HCT116 (cell line): Measurements from ENCODE around the gene CSNK2B. TPM values are rescaled to one million over a fixed set of nuclear protein-coding genes. Genes with fewer than 3 reads are reported as not detected.

Experiments used
- ATAC-seq: fragments of 200-7000 bp; cut with Tn5 transposase; 2 replicates; pipeline ENCODE4 v1.9.1; 2020; ENCODE audit warnings: mild to moderate bottlenecking, moderate library complexity
- BruUV-seq: library from RNA; stranded (reverse); fragments of 400-500 nt; replicated peaks from 2 replicates; lab custom pipeline; 2021; lab: Mats Ljungman, UMichigan
- CTCF ChIA-PET: fragments of 300-600 bp; sonication (Branson Sonifier 250); formaldehyde crosslinking; loops from one replicate; lab custom pipeline; 2021; ENCODE audit warnings: antibody characterized with exemption; lab: Charles Lee
- POLR2A ChIA-PET: fragments of 300-600, 350-600 bp; sonication (Branson Sonifier 250); formaldehyde crosslinking; loops from one replicate; lab custom pipeline; 2021; ENCODE audit warnings: antibody characterized with exemption; lab: Charles Lee
- RAD21 ChIA-PET, 2 experiments: fragments of 300-600 bp; sonication (Branson Sonifier 250); formaldehyde crosslinking; loops; one replicate each; lab custom pipeline; 2023; ENCODE audit warnings: low total read pairs in 2 of 2; ENCODE audit not compliant: uncharacterized antibody in 2 of 2, unreplicated experiment in 2 of 2, low non-redundant PET in 1 of 2; lab: Charles Lee
- DNase-seq: peaks from one replicate; pipeline ENCODE4 v3.0.0-alpha.2; 2010; ENCODE audit warnings: low read depth, low spot score
- H2AFZ ChIP-seq: fragments of 200-600 bp; shearing (Covaris generic), sonication (generic); 2 replicates; pipeline ENCODE4 v1.6.1; 2017; ENCODE audit warnings: low read depth, mixed run types, mixed read lengths, antibody characterized with exemption, low read length; ENCODE audit not compliant: poor library complexity, severe bottlenecking
- H3K27ac ChIP-seq: 2 replicates; pipeline ENCODE4 v1.5.1; 2012; ENCODE audit warnings: low read depth, low read length
- H3K27me3 ChIP-seq: fragments of 200-600 bp; sonication (generic); 2 replicates; pipeline ENCODE4 v1.6.1; 2016; ENCODE audit warnings: mixed run types, low read length, mixed read lengths; ENCODE audit not compliant: insufficient read depth
- H3K36me3 ChIP-seq, 2 experiments: fragments of 200-500 bp in 1 of 2; fragments of 200-600 bp in 1 of 2; sonication (Bioruptor generic) in 1 of 2; sonication (generic) in 1 of 2; 2 replicates each; pipeline versions ENCODE4 v1.5.1 to v1.6.1; 2014 to 2016; ENCODE audit warnings: low read length in 2 of 2, inconsistent platforms in 1 of 2, mixed read lengths in 1 of 2, mixed run types in 1 of 2; ENCODE audit not compliant: insufficient read depth in 2 of 2, control insufficient read depth in 1 of 2
- H3K4me1 ChIP-seq, 2 experiments: fragments of 200-600 bp in 1 of 2; sonication (generic) in 1 of 2; 2 replicates each; pipeline versions ENCODE4 v1.5.1 to v1.6.1; 2012 to 2017; ENCODE audit warnings: low read length in 2 of 2, inconsistent platforms in 1 of 2, mild to moderate bottlenecking in 1 of 2, mixed read lengths in 1 of 2, mixed run types in 1 of 2, moderate library complexity in 1 of 2; ENCODE audit not compliant: insufficient read depth in 2 of 2, control insufficient read depth in 1 of 2
- H3K4me2 ChIP-seq: fragments of 200-600 bp; sonication (generic); 2 replicates; pipeline ENCODE4 v1.6.1; 2017; ENCODE audit warnings: mixed run types, low read length, mixed read lengths
- H3K4me3 ChIP-seq, 2 experiments: fragments of 200-600 bp in 1 of 2; sonication (generic) in 1 of 2; replicated peaks in 1 of 2; 2 replicates each; pipeline ENCODE4 v1.5.1; 2011 to 2016; ENCODE audit warnings: low read length in 2 of 2, control low read depth in 1 of 2, low read depth in 1 of 2, mild to moderate bottlenecking in 1 of 2, mixed read lengths in 1 of 2, mixed run types in 1 of 2
- H3K79me2 ChIP-seq: fragments of 200-600 bp; sonication (generic); 2 replicates; pipeline ENCODE4 v1.6.1; 2017; ENCODE audit warnings: mild to moderate bottlenecking, mixed run types, low read length, moderate library complexity, mixed read lengths; ENCODE audit not compliant: insufficient read depth
- H3K9ac ChIP-seq: fragments of 200-600 bp; sonication (generic); 2 replicates; pipeline ENCODE4 v1.6.1; 2016; ENCODE audit warnings: low read length, mixed read lengths
- H3K9me2 ChIP-seq: fragments of 200-600 bp; sonication (generic), shearing (Covaris generic); 2 replicates; pipeline ENCODE4 v1.6.1; 2017; ENCODE audit warnings: mixed run types, mild to moderate bottlenecking, moderate library complexity; ENCODE audit not compliant: insufficient read depth
- H3K9me3 ChIP-seq, 2 experiments: fragments of 200-500 bp in 1 of 2; fragments of 200-600 bp in 1 of 2; sonication (Bioruptor generic) in 1 of 2; sonication (generic) in 1 of 2; 2 replicates each; pipeline ENCODE4 v1.6.1; 2014 to 2017; ENCODE audit warnings: low read length in 2 of 2, mixed read lengths in 2 of 2, inconsistent platforms in 1 of 2, low read depth in 1 of 2, mild to moderate bottlenecking in 1 of 2, mixed run types in 1 of 2, moderate library complexity in 1 of 2; ENCODE audit not compliant: control insufficient read depth in 1 of 2, insufficient read depth in 1 of 2
- H4K20me1 ChIP-seq: fragments of 200-600 bp; sonication (generic), shearing (Covaris generic); 2 replicates; pipeline ENCODE4 v1.6.1; 2017; ENCODE audit warnings: mixed run types, mild to moderate bottlenecking, moderate library complexity; ENCODE audit not compliant: insufficient read depth
- CEBPB ChIP-seq: IDR thresholded peaks from 2 replicates; pipeline ENCODE4 v1.6.1; 2012; ENCODE audit warnings: low read depth
- ELF1 ChIP-seq: IDR thresholded peaks from 2 replicates; pipeline ENCODE4 v1.6.1; 2012; ENCODE audit warnings: low read depth, borderline replicate concordance
- EZH2phosphoT487 ChIP-seq: fragments of 200-600 bp; IDR thresholded peaks from 2 replicates; pipeline ENCODE4 v1.6.1; 2018; ENCODE audit warnings: antibody characterized with exemption, borderline replicate concordance
- JUND ChIP-seq: IDR thresholded peaks from 2 replicates; pipeline ENCODE4 v1.6.1; 2012
- POLR2A ChIP-seq: IDR thresholded peaks from 2 replicates; pipeline ENCODE4 v1.7.0; 2011; ENCODE audit warnings: borderline replicate concordance; ENCODE audit not compliant: insufficient read depth, insufficient read length; ENCODE audit errors: extremely low read depth
- YY1 ChIP-seq: IDR thresholded peaks from 2 replicates; pipeline ENCODE4 v1.6.1; 2011; ENCODE audit warnings: low read length, low read depth, moderate library complexity, mild to moderate bottlenecking; ENCODE audit not compliant: insufficient replicate concordance; ENCODE audit errors: extremely low read depth
- intact Hi-C: fragments of 100-400 bp; cut with micrococcal nuclease; formaldehyde crosslinking; loops from 2 replicates; pipeline ENCODE4 v1.10.0; 2022
- total RNA-seq: library from RNA; stranded (reverse); gene quantifications from one replicate; pipeline ENCODE4 v1.2.1, GENCODE V29; 2021; ENCODE audit not compliant: unreplicated experiment
- TF ChIP-seq, protein P1 (sequence below): IDR thresholded peaks from 2 replicates; pipeline ENCODE4 v1.6.1; 2012; ENCODE audit warnings: low read depth
- TF ChIP-seq, protein P2 (sequence below), 3 experiments: fragments of 200-600 bp in 1 of 3; sonication (generic) in 1 of 3; IDR thresholded peaks in 2 of 3; conservative IDR thresholded peaks in 1 of 3; 2 replicates each; pipeline ENCODE4 v1.5.1; 2012 to 2017; ENCODE audit warnings: low read depth in 2 of 3, low read length in 2 of 3, antibody characterized with exemption in 1 of 3, borderline replicate concordance in 1 of 3, control low read depth in 1 of 3, mild to moderate bottlenecking in 1 of 3, mixed read lengths in 1 of 3, mixed run types in 1 of 3, moderate library complexity in 1 of 3; ENCODE audit not compliant: insufficient read depth in 1 of 3

CSNK2B gene
- total RNA-seq, 1 experiment from 2014 or later: 210 TPM

DNA sequence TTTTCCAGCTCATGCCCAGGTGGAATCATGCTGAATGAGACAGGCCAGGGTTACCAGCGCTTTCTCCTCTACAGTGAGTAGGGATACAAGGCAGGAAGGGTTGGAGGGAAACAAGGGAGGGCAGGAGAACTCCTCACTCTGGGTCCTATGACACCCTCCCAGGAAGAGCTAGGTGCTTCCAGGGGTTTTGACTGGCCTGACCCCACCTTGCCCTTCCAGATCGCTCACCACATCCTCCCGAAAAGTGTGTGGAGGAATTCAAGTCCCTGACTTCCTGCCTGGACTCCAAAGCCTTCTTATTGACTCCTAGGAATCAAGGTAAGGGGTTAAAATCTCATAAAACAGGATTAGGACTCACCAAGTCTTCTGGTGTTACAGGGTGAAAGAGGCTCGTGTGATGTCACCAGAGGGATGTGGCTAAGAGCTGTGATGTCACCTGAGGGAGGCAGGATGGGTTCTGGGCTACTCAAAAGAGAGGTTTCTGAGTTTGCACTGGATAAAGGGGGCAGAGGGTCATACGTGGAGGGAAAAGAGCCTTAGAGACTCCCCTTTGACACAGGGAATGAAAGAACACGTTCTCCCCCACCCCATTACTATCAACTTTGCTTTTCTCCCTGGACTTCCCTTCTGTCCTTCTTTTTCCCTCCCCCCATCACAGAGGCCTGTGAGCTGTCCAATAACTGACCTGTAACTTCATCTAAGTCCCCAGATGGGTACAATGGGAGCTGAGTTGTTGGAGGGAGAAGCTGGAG lies 8.3 kb upstream of the CSNK2B start (continued):
- TF ChIP-seq, protein P1, sequence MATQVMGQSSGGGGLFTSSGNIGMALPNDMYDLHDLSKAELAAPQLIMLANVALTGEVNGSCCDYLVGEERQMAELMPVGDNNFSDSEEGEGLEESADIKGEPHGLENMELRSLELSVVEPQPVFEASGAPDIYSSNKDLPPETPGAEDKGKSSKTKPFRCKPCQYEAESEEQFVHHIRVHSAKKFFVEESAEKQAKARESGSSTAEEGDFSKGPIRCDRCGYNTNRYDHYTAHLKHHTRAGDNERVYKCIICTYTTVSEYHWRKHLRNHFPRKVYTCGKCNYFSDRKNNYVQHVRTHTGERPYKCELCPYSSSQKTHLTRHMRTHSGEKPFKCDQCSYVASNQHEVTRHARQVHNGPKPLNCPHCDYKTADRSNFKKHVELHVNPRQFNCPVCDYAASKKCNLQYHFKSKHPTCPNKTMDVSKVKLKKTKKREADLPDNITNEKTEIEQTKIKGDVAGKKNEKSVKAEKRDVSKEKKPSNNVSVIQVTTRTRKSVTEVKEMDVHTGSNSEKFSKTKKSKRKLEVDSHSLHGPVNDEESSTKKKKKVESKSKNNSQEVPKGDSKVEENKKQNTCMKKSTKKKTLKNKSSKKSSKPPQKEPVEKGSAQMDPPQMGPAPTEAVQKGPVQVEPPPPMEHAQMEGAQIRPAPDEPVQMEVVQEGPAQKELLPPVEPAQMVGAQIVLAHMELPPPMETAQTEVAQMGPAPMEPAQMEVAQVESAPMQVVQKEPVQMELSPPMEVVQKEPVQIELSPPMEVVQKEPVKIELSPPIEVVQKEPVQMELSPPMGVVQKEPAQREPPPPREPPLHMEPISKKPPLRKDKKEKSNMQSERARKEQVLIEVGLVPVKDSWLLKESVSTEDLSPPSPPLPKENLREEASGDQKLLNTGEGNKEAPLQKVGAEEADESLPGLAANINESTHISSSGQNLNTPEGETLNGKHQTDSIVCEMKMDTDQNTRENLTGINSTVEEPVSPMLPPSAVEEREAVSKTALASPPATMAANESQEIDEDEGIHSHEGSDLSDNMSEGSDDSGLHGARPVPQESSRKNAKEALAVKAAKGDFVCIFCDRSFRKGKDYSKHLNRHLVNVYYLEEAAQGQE: no peak

- intact Hi-C loops: no loop called here
- CTCF ChIA-PET: no interaction called here
- Histone ChIP-seq H3K27ac (no peak overlapping the region), H3K36me3 (peaks cover 2 to 6% of the 10 kb centered on the region in 2 experiments; a peak in 3 of 4 replicates), H4K20me1 (no peaks in the 10 kb centered on the region), H3K79me2 (peaks cover 31% of the 10 kb centered on the region), H3K4me1 (peaks cover 11 to 41% of the 10 kb centered on the region in 2 experiments; a peak in 3 of 4 replicates), H3K27me3 (no peaks in the 10 kb centered on the region), H3K9ac (no peak overlapping the region), H3K9me3 (no peaks in the 10 kb centered on the region), H3K9me2 (no peaks in the 10 kb centered on the region), H3K4me2 (no peak overlapping the region), H3K4me3 (no peak overlapping the region), H2AFZ (no peak overlapping the region)
- RAD21 ChIA-PET: no interaction called here
- POLR2A ChIA-PET: interaction anchor here (1.2 kb wide), 1 partner anchor 82 kb away, joined by 3 read pairs; the partner anchor contains the start of gene MSH5
- TF ChIP-seq YY1 (no peak), CEBPB (no peak), EZH2phosphoT487 (no peak), JUND (no peak), ELF1 (no peak), POLR2A (no peak)
- TF ChIP-seq, protein P2, sequence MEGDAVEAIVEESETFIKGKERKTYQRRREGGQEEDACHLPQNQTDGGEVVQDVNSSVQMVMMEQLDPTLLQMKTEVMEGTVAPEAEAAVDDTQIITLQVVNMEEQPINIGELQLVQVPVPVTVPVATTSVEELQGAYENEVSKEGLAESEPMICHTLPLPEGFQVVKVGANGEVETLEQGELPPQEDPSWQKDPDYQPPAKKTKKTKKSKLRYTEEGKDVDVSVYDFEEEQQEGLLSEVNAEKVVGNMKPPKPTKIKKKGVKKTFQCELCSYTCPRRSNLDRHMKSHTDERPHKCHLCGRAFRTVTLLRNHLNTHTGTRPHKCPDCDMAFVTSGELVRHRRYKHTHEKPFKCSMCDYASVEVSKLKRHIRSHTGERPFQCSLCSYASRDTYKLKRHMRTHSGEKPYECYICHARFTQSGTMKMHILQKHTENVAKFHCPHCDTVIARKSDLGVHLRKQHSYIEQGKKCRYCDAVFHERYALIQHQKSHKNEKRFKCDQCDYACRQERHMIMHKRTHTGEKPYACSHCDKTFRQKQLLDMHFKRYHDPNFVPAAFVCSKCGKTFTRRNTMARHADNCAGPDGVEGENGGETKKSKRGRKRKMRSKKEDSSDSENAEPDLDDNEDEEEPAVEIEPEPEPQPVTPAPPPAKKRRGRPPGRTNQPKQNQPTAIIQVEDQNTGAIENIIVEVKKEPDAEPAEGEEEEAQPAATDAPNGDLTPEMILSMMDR (IDR thresholded peaks at IDR 0.05 in 2 of 3, conservative IDR thresholded peaks at IDR 0.05 in 1 of 3; ENCODE audit: borderline replicate concordance in 1 of 3, insufficient read depth in 1 of 3, low read depth in 2 of 3, low read length in 2 of 3): no peak
- BruUV-seq: no TSS peak
- ATAC-seq (no peak), DNase-seq (no peak)
These were observed 7.7 kb upstream of the CSNK2B start for GRCh38 chr6:31658158-31658688.
